Adipose tissue (tissue), 3 donors: ENCODE data around the gene EHD4. TPM values are rescaled to one million over a fixed set of nuclear protein-coding genes. Genes with fewer than 3 reads are reported as not detected.

ENCODE experiments used
- H3K27ac ChIP-seq: one replicate; pipeline ENCODE4 v1.5.1; 2013; ENCODE audit warnings: low read depth, low read length
- WGBS, 3 donors: extraction: QIAGEN DNeasy Blood & Tissue Kit; methylation state at CpG; one replicate each; pipeline ENCODE4 v1.1.7; 2013; 5-methylcytosine and 5-hydroxymethylcytosine counted together
- polyA plus RNA-seq, 3 donors: library from polyadenylated mRNA; stranded (reverse); fragments of 200-250 nt; gene quantifications; one replicate each; pipeline ENCODE4 v1.2.3, GENCODE V29; 2013
- donor health status: healthy with polysubstance abuse.
- donor health status: Bipolar disorder and iron deficiency.
- donor health status: healthy.

EHD4 gene
- polyA plus RNA-seq, 3 donors, result 5.5 to 23.6 (median 12.5) TPM

DNA sequence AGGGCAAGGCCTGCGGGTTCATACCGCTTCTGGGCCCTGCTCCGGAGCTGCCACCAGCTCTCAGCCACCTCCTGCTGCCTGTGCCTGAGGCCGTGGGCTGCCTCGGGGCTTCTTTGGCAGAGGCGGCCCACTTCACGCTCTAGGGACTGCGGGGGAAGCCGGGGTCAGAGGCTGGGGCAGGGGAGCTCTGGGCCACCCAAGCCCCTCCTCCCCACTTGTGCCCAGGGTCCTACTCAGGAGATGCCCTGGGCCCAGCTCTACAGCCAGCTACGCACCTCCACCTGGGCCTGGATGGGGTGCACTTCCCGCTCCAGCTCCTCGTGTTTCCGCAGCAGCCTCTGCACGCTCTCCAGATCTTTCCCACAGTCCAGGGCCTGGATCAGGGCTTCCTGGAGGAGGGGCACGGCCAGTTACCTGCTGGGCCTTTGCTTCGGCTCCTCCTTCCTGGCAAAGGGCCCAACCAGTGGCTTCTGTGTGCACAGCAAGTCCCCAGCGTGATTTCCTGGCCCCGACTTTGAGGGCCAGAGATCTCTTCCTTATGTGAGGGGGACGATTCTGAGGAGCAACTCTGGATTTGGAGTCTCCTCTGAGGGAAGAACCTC, 109.7 kb downstream of the EHD4 start:
- WGBS, 3 donors, result 68 to 80% (median 75%) methylated on average over 13 to 19 of the region's 19 CpGs
- no peak overlapping the region for H3K27ac ChIP-seq

DNA sequence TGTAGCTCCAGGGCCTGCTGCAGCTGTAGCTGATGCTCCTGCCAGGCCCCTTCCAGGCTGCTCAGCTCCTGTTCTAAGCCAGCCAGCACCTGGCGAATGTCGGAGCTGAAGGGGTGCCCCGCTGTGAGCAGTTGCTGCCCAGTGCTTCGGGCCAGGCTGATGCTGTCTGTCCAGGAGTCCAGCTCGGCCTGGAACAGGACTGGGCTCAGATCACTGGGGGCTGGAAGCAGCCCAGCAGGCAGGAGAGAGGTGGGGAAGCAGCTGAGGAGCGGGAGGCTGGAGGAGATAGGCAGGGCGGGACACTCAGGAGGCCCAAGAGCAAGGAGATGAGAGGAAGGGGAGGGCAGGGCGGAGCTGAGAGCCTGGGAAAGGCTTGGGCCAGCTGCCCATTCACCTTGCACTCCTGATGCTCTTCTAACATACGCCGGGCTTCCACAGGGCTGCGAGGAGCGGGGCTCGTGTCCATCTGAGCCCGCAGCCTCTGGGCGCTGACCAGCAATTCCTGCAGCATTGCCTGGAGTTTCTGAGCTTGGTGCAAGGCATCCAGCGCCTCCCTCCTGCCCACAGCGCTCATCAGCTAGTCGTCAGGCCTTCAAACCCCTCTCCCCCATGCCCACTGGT, 110.5 kb downstream of the EHD4 start:
- H3K27ac ChIP-seq, result no peak overlapping the region
- WGBS, 3 donors, result 90 to 93% (median 93%) methylated on average over 18 of the region's 18 CpGs

DNA sequence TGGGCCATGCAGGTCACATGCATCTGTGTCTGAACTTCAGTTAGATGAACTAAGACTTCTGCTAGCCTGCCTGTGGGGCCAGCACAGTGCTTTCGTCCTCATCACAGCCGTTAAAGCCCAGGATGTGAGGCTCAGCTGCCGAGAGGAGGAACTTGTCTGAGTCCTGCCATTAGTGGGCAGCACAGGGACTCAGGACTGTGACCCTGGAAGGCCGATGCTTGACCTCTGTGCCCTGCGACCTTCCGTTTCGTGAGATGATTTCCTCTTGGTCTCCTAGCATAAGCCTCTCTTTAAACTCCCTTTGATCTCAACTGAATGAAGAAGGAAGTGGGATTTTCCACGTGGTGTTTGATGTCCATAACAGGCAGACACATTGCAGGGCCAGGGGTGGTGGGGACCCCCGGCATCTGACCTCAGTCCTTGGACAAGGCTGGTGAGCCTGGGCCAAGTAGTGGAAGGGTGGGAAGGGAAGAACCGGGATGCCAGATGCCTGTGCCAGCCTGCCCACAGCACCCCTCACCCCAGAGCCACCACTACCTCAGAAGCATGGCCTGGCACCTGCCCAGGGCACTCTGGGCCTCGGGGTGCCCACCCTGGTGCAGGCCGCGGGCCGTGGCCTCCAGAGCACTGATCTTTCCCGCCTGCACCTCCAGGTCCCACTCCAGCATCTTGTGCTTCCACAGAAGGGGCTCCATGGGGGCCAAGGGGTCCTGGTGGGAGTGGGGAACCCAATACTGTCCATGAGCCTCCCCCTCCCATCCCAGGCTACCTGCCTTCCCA, 112.1 kb downstream of the EHD4 start:
- 56 to 68% (median 58%) methylated on average over 13 to 15 of the region's 15 CpGs for WGBS, 3 donors
- H3K27ac ChIP-seq, result no peak overlapping the region

DNA sequence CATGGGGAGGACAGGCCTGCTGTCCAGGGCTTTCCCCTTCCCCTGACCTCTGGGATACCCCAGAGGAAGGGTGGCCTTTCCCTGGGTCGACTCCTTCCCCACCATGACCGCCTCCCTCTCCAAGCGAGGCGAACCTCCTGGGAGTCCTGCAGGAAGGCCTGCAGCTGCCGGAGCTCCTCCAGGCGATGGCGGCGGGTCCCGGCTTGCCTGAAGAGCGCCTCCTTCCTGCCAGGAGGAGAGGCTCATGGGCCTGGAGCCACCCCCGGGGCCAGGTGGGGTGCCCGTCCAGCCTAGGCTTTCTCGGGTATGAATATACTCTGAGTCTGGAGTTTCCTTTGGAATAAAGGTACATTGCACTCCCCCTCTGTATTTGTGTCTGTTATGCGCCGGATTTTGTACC, 113.6 kb downstream of the EHD4 start:
- WGBS, 3 donors, result 85 to 88% (median 87%) methylated on average over 10 to 15 of the region's 15 CpGs
- H3K27ac ChIP-seq, result no peak overlapping the region

DNA sequence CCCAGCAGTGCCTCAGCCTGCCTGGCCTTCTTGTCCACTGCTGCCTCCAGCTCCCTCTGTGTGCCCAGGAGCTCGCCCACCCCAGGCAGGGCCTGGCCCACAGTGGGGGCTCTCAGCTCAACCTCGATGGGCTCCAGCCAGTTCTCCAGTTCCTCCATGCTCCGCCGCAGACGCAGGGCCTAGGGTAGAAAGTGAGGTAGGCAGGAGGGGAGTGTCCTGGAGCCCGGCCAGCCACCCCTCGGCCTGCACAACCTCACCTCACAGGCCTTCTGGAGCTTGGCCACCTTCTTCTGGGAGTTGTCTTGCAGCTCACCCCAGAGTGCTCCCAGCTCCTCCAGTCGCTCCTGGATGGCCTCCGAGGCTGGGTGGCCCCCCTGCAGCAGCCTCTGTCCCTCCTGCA, 115.0 kb downstream of the EHD4 start:
- 87 to 95% (median 88%) methylated on average over 9 of the region's 9 CpGs for WGBS, 3 donors
- no peak overlapping the region for H3K27ac ChIP-seq

DNA sequence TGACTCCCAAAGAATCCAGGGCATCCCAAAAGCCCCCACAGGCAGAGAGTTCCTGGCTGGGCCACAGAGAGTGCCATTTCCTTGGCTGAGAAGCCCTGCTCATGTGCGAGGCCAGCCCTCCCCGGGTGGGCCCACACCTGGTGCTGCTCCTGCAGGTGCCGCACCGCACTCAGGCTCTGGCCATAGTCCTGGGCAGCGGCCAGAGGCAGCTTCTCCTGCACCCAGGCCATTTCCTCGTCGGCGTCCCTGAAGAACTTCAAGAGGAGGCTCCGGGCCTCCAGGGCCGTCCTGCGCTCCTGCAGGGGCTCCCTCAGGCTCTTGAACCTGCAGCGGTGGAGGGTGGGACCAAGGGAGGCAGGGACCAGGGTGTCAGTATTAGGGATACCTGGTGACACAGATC, 115.6 kb downstream of the EHD4 start:
- WGBS, 3 donors, result 89 to 96% (median 94%) methylated on average over 12 of the region's 12 CpGs
- H3K27ac ChIP-seq, result no peak overlapping the region

DNA sequence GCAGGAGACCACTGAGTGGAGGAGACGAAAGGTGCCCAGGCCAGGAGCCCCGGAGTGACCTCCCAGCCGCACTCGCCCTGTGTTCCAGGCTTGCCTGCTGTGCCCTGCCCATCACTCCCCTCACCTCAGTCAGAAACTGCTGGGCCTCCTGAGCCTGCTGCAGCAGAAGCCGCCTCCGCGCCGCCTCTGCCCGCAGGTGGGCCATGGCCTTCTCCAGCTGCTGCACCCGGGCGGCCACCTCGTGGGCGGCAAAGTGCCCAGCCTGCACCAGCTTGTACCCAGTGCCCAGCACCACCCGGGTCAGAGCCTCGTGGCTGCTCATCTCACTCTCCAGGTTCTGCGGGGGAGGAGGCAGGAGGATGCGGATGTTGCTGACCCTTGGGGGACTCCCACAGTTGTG, 116.1 kb downstream of the EHD4 start:
- no peak overlapping the region for H3K27ac ChIP-seq
- 92 to 94% (median 93%) methylated on average over 16 to 17 of the region's 17 CpGs for WGBS, 3 donors

DNA sequence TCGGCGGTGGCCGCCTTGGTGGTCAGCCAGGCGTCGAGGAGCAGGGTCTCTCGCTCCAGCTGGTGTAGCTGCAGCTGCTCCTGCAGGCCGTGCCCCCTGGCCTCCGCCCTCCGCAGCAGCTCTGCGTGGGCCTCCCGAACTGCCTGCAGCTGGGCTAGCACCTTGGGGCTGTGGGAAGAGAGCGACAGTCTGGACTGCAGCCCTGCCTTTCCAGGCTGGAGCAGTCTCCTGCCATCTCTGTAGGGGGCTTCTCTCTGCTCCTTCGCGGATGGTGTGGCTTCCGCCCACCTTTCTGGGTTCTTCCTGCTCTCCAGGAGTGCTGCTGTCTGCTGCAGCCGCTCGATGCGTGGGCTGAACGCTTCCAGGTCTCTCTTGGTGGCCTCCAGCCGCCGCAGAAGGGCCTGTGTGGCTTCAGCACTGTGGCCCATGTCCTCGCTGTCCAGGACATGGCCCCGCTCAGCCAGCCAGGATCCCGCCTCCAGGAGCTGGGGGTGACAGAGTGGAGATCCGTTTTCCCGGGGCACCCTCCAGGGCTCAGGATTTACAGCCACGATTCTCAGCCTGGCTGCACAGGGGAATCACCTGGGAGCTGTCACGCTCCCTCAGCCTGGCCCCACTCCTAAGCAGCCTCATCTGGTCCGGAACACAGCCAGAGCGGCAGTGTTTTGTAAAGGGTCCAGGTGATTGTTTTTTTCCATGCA, 116.9 kb downstream of the EHD4 start:
- WGBS, 3 donors, result 79 to 83% (median 82%) methylated on average over 28 to 30 of the region's 30 CpGs
- no peak overlapping the region for H3K27ac ChIP-seq

DNA sequence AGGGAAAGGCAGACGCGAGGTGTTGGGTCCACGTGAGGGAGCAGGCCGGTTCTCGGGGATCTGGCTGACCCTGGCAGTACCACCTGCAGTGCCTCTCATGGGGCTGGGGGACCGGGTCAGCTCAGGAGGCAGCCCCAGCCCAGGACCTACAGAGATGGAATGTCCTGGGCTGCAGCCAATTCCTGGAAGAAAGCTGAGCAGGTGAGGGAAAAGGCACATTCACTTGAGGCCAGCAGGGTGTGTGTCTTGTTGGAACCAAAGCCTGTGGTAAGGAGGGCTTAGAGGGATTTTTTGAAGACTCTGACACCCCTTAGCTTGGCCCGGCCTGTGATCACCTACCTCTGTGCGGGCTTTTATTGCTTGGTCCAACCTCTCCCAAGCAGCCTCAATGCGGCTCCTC, 117.9 kb downstream of the EHD4 start:
- WGBS, 3 donors, result 73 to 94% (median 89%) methylated on average over 9 of the region's 9 CpGs
- no peak overlapping the region for H3K27ac ChIP-seq

DNA sequence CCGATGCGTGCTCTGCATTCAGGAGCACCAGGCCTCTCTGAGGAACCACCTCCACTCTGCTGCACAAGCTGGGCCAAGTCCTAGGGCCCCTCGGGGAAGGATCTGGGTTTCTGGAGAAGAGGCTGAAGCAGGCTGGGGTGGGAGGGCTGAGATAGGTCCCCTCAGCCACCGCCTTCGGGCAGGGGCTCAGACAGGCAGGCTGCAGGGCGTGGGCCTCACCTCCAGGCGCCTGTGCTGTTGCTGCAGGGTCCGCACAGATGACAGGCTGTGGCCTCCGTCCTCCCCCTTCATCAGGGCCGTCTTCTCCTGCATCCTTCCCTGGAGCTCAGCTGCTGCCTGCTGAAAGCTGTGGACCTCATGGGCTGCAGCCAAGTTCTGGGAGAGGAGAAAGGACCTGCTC, 118.5 kb downstream of the EHD4 start:
- H3K27ac ChIP-seq, result no peak overlapping the region
- WGBS, 3 donors, result 85 to 88% (median 86%) methylated on average over 10 of the region's 10 CpGs

DNA sequence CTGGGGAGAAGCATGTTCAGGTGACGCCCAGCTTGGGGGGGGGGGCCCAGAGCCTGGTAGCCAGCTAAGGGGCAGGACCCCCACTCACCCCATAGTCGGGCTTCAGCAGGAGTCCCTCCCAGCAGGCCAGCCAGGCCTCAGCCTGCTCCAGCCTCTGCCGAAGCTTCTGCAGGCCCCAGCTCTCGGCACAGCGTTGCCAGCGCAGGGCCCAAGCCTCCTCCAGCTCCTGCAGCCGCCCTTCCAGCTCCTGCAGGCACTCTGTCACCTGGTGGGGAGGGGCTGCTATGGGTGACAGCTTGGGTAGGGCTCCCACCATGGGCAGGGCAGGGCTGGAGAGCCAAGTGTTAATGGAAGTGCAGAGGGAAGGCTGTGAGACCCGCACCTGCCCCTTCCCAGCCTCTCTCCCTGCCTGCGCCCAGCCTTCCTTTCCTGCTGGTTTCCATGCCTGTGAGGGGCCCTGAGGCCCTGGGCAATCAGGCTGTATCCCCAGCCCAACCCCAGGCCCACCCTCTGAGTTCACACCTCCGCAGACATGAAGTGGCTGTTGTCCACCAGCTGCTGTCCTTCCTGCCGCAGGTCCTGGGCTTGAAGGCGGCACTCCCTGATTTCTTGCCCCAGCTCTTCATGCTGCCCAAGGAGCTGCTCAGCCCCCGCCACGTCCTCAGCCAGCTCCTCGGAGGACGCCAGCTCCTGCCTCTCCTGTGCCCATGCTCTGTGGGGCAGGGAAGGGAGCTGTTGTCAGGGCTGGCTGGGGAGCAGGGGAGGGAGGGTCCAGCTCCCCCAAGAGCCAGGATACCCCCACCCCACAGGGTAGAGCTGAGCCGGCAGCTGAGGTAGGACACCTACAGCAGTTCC, 119.4 kb downstream of the EHD4 start:
- WGBS, 3 donors, result 75 to 80% (median 78%) methylated on average over 16 to 17 of the region's 17 CpGs
- H3K27ac ChIP-seq, result no peak overlapping the region

DNA sequence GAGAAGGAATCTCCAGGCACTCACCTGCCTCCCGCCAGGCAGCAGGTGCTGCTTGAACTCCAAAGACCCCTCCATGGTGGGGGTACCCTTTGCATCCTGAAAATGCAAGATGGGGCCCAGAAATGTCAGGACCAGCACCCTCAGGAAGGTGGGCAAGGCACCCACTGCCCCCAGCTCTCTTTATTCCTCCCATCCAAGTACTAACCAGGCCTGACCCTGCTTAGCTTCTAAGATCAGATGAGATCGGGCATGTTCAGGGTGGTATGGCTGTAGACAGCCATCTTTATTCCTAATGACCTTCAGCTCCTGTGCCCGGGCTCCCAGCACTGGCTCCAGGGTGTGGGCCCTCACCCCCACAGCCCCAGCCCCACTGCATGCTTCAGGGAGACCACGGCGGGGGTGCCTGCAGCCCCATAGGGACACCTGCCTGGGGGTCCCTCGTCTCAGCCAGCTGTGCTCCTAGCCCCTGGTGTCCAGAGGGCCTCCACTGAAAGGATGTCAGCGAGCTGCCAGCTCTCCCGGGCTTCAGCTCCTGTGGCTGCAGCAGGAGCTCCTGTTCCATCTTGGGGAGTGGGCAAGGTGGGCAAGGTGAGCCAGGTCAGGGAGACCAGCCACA, 120.5 kb downstream of the EHD4 start:
- WGBS, 3 donors, result 82 to 83% (median 82%) methylated on average over 8 of the region's 8 CpGs
- H3K27ac ChIP-seq, result no peak overlapping the region

DNA sequence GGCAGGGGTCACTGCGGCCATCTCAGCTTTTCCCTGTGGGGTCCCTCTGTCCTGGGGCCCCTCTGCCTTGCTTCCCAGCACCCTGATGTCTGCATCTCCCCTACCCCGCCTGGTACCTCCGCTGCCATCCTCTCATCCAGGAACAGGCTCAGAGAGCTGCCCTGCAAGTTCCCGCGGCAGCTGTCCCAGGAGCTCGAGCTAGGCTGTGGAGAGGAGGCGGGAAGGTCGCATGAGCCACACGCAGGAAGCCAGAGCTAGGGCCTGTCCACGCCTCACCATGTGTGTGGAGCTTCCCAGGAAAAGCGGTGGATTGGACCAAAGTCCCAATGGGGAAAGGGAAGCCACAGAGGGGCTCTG, 121.2 kb downstream of the EHD4 start:
- H3K27ac ChIP-seq, result no peak overlapping the region
- 33 to 50% (median 42%) methylated on average over 11 of the region's 11 CpGs for WGBS, 3 donors

DNA sequence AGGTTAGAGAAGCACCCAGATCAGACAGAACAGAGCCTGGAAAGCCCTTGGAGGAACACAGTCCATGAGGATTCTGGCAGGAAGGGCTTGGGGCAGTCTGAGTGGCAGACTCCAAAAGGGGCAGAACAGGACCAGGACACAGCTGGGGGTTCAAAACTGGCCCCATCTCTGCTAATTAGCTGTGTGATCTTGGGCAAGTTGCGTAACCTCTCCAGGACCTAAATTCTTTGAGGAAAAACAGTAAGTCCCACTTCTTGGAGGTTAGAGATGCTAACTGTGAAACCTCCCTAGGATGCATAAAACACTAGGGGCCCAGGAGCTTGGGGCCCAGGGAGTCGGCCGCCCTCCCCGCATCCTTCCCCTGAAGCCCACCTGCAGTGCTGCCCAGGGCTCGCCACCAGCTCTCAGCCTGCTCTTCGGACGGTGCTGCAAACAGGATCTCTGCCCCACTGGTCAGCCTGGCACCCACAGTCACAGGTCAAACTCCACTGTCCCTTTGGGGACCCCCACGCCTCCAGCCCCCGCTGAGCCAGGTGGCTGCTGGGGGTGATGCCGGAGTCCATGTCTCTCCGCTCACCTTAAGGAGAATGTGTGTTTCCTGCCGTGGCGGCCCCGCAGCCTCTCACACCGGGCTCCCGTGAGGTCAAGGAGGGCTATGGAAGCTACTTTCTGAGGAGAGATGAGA, 121.7 kb downstream of the EHD4 start:
- 66 to 73% (median 72%) methylated on average over 16 of the region's 16 CpGs for WGBS, 3 donors
- H3K27ac ChIP-seq, result no peak overlapping the region

DNA sequence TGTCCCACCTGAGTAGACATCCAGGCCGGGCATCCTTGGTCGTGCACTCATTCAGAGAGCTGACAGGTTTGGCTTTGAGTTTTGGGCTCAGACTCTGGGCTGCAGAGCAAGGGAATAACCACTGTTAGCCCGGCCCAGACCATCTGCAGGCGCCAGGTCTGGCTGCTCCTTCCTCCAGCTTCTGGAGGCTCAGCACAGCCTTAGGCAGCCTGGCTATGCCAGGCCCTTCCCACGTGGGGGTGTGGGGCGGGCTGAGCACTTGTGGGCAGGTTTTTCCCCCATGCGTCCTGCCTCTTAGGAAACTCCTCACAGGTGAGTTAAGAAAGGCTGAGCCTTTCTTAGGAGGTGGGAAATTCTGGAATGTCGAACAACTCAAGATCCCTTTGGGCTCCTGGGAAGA, 122.5 kb downstream of the EHD4 start:
- 38 to 74% (median 70%) methylated on average over 8 of the region's 8 CpGs for WGBS, 3 donors
- H3K27ac ChIP-seq, result no peak overlapping the region

DNA sequence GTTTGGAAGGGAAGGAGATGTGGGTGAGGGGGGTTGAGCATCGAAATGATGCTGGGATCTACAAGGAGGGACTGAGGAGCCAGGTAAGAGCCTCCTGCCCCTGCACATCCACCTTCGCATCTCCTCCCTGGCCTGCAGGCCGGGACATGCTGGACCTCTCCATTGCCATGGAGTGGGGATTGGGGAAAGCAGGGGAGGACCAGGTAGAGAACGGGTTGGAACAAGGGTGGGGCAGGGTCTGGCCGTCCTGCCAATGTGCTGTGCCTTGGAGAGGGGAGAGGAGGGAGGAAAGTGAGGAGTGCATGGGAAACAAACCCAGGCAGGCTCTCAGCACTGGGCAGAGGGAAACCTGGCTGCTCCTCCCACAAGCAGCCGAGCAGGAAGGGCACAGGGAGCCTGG, 123.2 kb downstream of the EHD4 start:
- 77 to 84% (median 83%) methylated on average over 5 to 6 of the region's 6 CpGs for WGBS, 3 donors
- H3K27ac ChIP-seq, result no peak overlapping the region

DNA sequence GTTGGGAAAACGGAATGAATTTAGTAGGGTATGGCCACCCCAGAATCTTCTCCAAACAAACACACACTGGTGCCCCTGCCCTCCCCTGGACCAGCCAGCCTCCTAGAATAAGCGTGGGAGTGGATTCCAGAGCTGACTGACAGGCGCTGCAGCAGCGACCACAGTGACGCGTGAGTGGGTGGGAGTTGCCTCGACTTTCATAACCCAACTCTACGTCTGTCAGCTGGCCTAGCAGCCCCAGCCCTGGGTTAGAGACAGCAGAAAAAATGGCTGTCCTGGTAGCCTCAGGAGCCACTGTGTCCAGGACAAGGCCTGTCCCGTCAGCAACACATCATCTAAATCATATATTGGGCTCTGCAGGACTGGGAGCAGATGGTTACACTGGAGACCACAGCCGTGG, 123.7 kb downstream of the EHD4 start:
- H3K27ac ChIP-seq, result no peak overlapping the region
- 80 to 84% (median 81%) methylated on average over 10 of the region's 10 CpGs for WGBS, 3 donors
